ENCODE results near the gene RNF186.

RNF186 gene

GRCh38 chr1:19775831-19776230, 39.3 kb downstream of the RNF186 start:
- Histone ChIP-seq H3K4me3 (ENCODE audit: low read length) (no peak overlapping the region), H3K36me3 (ENCODE audit: control insufficient read depth, insufficient read depth, low read length) (no peaks in the 10 kb centered on the region), H3K27ac (ENCODE audit: low read length) (no peak overlapping the region), H3K9me3 (ENCODE audit: control insufficient read depth, insufficient read depth, low read length) (no peaks in the 10 kb centered on the region), H3K27me3 (ENCODE audit: control insufficient read depth, insufficient read depth, low read length) (peaks cover 8% of the 10 kb centered on the region), H3K4me1 (ENCODE audit: control insufficient read depth, insufficient read depth, low read length) (no peaks in the 10 kb centered on the region)
- no CpG with 5 or more reads among the region's 9 CpGs for WGBS (ENCODE audit: insufficient coverage, insufficient read length)
- DNase-seq (ENCODE audit: low read depth, low spot score), result no peak

- Histone ChIP-seq H3K9me3 (ENCODE audit: control insufficient read depth, insufficient read depth, low read length) (no peaks in the 10 kb centered on the region), H3K4me1 (ENCODE audit: control insufficient read depth, insufficient read depth, low read length) (no peaks in the 10 kb centered on the region), H3K4me3 (ENCODE audit: low read length) (no peak overlapping the region), H3K36me3 (ENCODE audit: control insufficient read depth, insufficient read depth, low read length) (no peaks in the 10 kb centered on the region), H3K27me3 (ENCODE audit: control insufficient read depth, insufficient read depth, low read length) (peaks cover 8% of the 10 kb centered on the region), H3K27ac (ENCODE audit: low read length) (no peak overlapping the region)
- WGBS (ENCODE audit: insufficient coverage, insufficient read length), result no CpG with 5 or more reads among the region's 6 CpGs
- no peak for DNase-seq (ENCODE audit: low read depth, low spot score)
These were observed 39.8 kb downstream of the RNF186 start for GRCh38 chr1:19775317-19775716.

- no peaks in the 10 kb centered on the region for H3K36me3 ChIP-seq (ENCODE audit: control insufficient read depth, insufficient read depth, low read length)
- no peak overlapping the region for H3K27ac ChIP-seq (ENCODE audit: low read length)
- H3K4me3 ChIP-seq (ENCODE audit: low read length), result no peak overlapping the region
- DNase-seq (ENCODE audit: low read depth, low spot score), result no peak
- no peaks in the 10 kb centered on the region for H3K9me3 ChIP-seq (ENCODE audit: control insufficient read depth, insufficient read depth, low read length)
- H3K4me1 ChIP-seq (ENCODE audit: control insufficient read depth, insufficient read depth, low read length), result no peaks in the 10 kb centered on the region
- WGBS (ENCODE audit: insufficient coverage, insufficient read length), result no CpG with 5 or more reads among the region's 6 CpGs
- H3K27me3 ChIP-seq (ENCODE audit: control insufficient read depth, insufficient read depth, low read length), result peaks cover 7% of the 10 kb centered on the region
These were observed 40.8 kb downstream of the RNF186 start for GRCh38 chr1:19774180-19774785.

GRCh38 chr1:19773485-19773884, 41.6 kb downstream of the RNF186 start:
- H3K4me3 ChIP-seq (ENCODE audit: low read length), result no peak overlapping the region
- 0 out of 2 replicates have a peak, but pooled peaks cover 2% of the 10 kb centered on the region for H3K4me1 ChIP-seq (ENCODE audit: control insufficient read depth, insufficient read depth, low read length)
- no peaks in the 10 kb centered on the region for H3K27me3 ChIP-seq (ENCODE audit: control insufficient read depth, insufficient read depth, low read length)
- no CpG with 5 or more reads among the region's 4 CpGs for WGBS (ENCODE audit: insufficient coverage, insufficient read length)
- H3K9me3 ChIP-seq (ENCODE audit: control insufficient read depth, insufficient read depth, low read length), result no peaks in the 10 kb centered on the region
- no peaks in the 10 kb centered on the region for H3K36me3 ChIP-seq (ENCODE audit: control insufficient read depth, insufficient read depth, low read length)
- no peak for DNase-seq (ENCODE audit: low read depth, low spot score)
- H3K27ac ChIP-seq (ENCODE audit: low read length), result no peak overlapping the region

GRCh38 chr1:19772053-19772452, 43.0 kb downstream of the RNF186 start:
- H3K27me3 ChIP-seq (ENCODE audit: control insufficient read depth, insufficient read depth, low read length), result no peaks in the 10 kb centered on the region
- WGBS (ENCODE audit: insufficient coverage, insufficient read length), result no CpG with 5 or more reads among the region's 9 CpGs
- DNase-seq (ENCODE audit: low read depth, low spot score), result no peak
- 0 out of 2 replicates have a peak, but pooled peaks cover 2% of the 10 kb centered on the region for H3K4me1 ChIP-seq (ENCODE audit: control insufficient read depth, insufficient read depth, low read length)
- H3K9me3 ChIP-seq (ENCODE audit: control insufficient read depth, insufficient read depth, low read length), result no peaks in the 10 kb centered on the region
- no peak overlapping the region for H3K4me3 ChIP-seq (ENCODE audit: low read length)
- H3K27ac ChIP-seq (ENCODE audit: low read length), result no peak overlapping the region
- no peaks in the 10 kb centered on the region for H3K36me3 ChIP-seq (ENCODE audit: control insufficient read depth, insufficient read depth, low read length)

- no peak for DNase-seq (ENCODE audit: low read depth, low spot score)
- no CpG with 5 or more reads among the region's 6 CpGs for WGBS (ENCODE audit: insufficient coverage, insufficient read length)
- Histone ChIP-seq H3K27me3 (ENCODE audit: control insufficient read depth, insufficient read depth, low read length) (no peaks in the 10 kb centered on the region), H3K4me1 (ENCODE audit: control insufficient read depth, insufficient read depth, low read length) (0 out of 2 replicates have a peak, but pooled peaks cover 2% of the 10 kb centered on the region), H3K27ac (ENCODE audit: low read length) (no peak overlapping the region), H3K9me3 (ENCODE audit: control insufficient read depth, insufficient read depth, low read length) (no peaks in the 10 kb centered on the region), H3K4me3 (ENCODE audit: low read length) (no peak overlapping the region), H3K36me3 (ENCODE audit: control insufficient read depth, insufficient read depth, low read length) (no peaks in the 10 kb centered on the region)
These were observed 43.7 kb downstream of the RNF186 start for GRCh38 chr1:19771350-19771749.

GRCh38 chr1:19770436-19771190, 44.5 kb downstream of the RNF186 start:
- Histone ChIP-seq H3K27ac (ENCODE audit: low read length) (no peak overlapping the region), H3K4me1 (ENCODE audit: control insufficient read depth, insufficient read depth, low read length) (peaks cover 3% of the 10 kb centered on the region; the same call in 1 of the 2 replicates), H3K27me3 (ENCODE audit: control insufficient read depth, insufficient read depth, low read length) (no peaks in the 10 kb centered on the region), H3K9me3 (ENCODE audit: control insufficient read depth, insufficient read depth, low read length) (no peaks in the 10 kb centered on the region), H3K4me3 (ENCODE audit: low read length) (no peak overlapping the region), H3K36me3 (ENCODE audit: control insufficient read depth, insufficient read depth, low read length) (no peaks in the 10 kb centered on the region)
- DNase-seq (ENCODE audit: low read depth, low spot score), result no peak
- no CpG with 5 or more reads among the region's 10 CpGs for WGBS (ENCODE audit: insufficient coverage, insufficient read length)

- no peak overlapping the region for H3K27ac ChIP-seq (ENCODE audit: low read length)
- no peak overlapping the region for H3K4me3 ChIP-seq (ENCODE audit: low read length)
- no peaks in the 10 kb centered on the region for H3K27me3 ChIP-seq (ENCODE audit: control insufficient read depth, insufficient read depth, low read length)
- no peak for DNase-seq (ENCODE audit: low read depth, low spot score)
- H3K36me3 ChIP-seq (ENCODE audit: control insufficient read depth, insufficient read depth, low read length), result no peaks in the 10 kb centered on the region
- peaks cover 3% of the 10 kb centered on the region; the same call in 1 of the 2 replicates for H3K4me1 ChIP-seq (ENCODE audit: control insufficient read depth, insufficient read depth, low read length)
- WGBS (ENCODE audit: insufficient coverage, insufficient read length), result no CpG with 5 or more reads among the region's 10 CpGs
- H3K9me3 ChIP-seq (ENCODE audit: control insufficient read depth, insufficient read depth, low read length), result no peaks in the 10 kb centered on the region
These were observed 45.7 kb downstream of the RNF186 start for GRCh38 chr1:19769211-19769932.

GRCh38 chr1:19768353-19769210, 46.5 kb downstream of the RNF186 start:
- Histone ChIP-seq H3K27me3 (ENCODE audit: control insufficient read depth, insufficient read depth, low read length) (no peaks in the 10 kb centered on the region), H3K9me3 (ENCODE audit: control insufficient read depth, insufficient read depth, low read length) (no peaks in the 10 kb centered on the region), H3K27ac (ENCODE audit: low read length) (no peak overlapping the region)

GRCh38 chr1:19765623-19766022, 49.5 kb downstream of the RNF186 start:
- no peaks in the 10 kb centered on the region for H3K27me3 ChIP-seq (ENCODE audit: control insufficient read depth, insufficient read depth, low read length)
- H3K27ac ChIP-seq (ENCODE audit: low read length), result no peak overlapping the region
- WGBS (ENCODE audit: insufficient coverage, insufficient read length), result no CpG with 5 or more reads among the region's 10 CpGs
- no peak overlapping the region for H3K4me3 ChIP-seq (ENCODE audit: low read length)
- no peaks in the 10 kb centered on the region for H3K36me3 ChIP-seq (ENCODE audit: control insufficient read depth, insufficient read depth, low read length)
- no peak for DNase-seq (ENCODE audit: low read depth, low spot score)
- no peaks in the 10 kb centered on the region for H3K9me3 ChIP-seq (ENCODE audit: control insufficient read depth, insufficient read depth, low read length)
- peaks cover 3% of the 10 kb centered on the region; the same call in 1 of the 2 replicates for H3K4me1 ChIP-seq (ENCODE audit: control insufficient read depth, insufficient read depth, low read length)

More at GRCh38 chr1:19768353-19769210, 46.5 kb downstream of the RNF186 start:
- H3K4me3 ChIP-seq (ENCODE audit: low read length), result no peak overlapping the region
- no peak for DNase-seq (ENCODE audit: low read depth, low spot score)
- H3K36me3 ChIP-seq (ENCODE audit: control insufficient read depth, insufficient read depth, low read length), result no peaks in the 10 kb centered on the region
- peaks cover 3% of the 10 kb centered on the region; the same call in 1 of the 2 replicates for H3K4me1 ChIP-seq (ENCODE audit: control insufficient read depth, insufficient read depth, low read length)
- WGBS (ENCODE audit: insufficient coverage, insufficient read length), result no CpG with 5 or more reads among the region's 18 CpGs
